Activated effector memory CD4-positive, alpha-beta T cell treated with anti-CD3 and anti-CD28 coated beads, Interleukin-2, amount 50 U/mL, for 16 hours (primary cell): ENCODE measurements around the gene DND1.
"Not testable (repeated sequence)": the region's sequence is repeated elsewhere in the genome, so short reads cannot be mapped to it uniquely, and the experiment has no call there.

Experiments
- DNase-seq: peaks from one replicate; pipeline ENCODE4 v3.0.0-alpha.2; 2020

DND1 gene

GRCh38 chr5:140671472-140672125 lies 1.8 kb downstream of the DND1 start:
- DNase-seq = peak; percentile 58

GRCh38 chr5:140671035-140671434 lies 2.3 kb downstream of the DND1 start:
- DNase-seq = peak; percentile 19

DNA sequence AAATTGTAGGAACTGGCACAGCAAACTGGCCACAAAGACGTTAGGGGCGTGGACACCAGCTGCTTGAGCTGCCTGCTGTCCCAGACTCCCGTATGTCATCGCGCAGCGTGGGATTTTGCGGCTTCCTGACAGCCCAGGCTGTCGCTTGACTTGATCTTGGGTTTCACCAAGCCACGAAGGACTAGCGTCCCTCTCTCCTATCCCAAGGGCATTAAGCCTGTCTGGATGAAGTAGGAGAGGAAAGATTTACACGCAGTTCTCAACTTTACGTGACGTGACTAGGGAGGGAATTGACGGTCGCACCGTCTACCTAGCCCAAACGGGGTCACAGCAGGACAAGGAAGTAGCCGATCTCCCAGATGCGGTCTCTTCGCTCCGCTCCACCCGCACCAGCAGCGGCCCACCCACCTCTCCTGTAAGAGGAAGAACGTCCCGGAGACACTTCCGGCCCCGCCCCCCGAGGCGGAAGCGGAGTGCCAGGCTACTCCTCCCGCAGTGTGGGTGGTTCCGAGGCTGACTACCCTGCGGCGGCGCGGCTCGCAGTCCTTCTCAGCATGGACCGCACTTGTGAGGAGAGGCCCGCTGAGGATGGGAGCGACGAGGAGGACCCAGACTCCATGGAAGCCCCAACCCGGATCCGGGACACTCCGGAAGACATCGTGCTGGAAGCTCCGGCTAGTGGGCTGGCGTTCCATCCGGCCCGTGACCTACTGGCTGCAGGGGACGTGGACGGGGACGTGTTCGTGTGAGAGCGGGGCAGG lies 8.8 kb downstream of the DND1 start, which contains the start of gene WDR55:
Gene WDR55, plus strand, starts transcription at position 546 of the 761 bp plus-strand sequence. Its CDS starts 9 bp downstream, at position 555.
- peak; percentile 99 for DNase-seq

DNA sequence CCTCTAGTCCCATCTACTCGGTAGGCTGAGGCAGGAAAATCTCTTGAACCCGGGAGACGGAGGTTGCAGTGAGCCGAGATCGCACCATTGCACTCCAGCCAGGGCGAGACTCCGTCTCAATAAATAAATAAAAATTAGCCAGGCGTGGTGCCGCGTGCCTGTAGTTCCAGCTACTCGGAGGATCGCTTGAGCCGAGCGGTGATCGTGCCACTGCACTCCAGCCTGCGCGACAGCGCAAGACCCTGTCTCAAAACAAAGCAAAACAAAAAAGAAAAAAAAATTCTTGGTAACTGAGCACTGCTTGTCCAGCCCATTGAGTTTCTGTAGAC lies 9.4 kb downstream of the DND1 start:
- no peak for DNase-seq

- DNase-seq = peak; percentile 54
These were observed 13.0 kb downstream of the DND1 start for GRCh38 chr5:140660371-140660770.

- DNase-seq = no peak
These were observed 14.5 kb downstream of the DND1 start for GRCh38 chr5:140658870-140659269.

DNA sequence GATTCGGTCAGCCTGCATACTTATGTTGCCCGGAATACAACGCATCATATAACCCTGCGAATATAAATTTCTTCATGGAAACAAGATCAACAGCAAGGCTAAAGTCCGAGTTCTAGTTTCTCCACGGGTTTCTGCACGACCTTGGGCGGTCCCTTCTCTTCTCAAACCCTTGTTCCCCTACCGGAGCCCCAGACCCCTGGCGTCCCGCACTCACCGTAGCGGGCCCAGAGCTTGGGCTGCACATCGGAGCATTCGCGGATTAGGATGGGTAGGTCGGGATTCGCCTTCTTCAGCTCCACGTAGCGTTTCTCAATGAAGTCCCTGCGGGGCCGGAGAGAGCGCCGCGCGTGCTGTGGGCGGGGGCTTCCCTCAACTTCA lies 26.3 kb downstream of the DND1 start:
- DNase-seq = no peak

GRCh38 chr5:140642718-140643117 lies 30.7 kb downstream of the DND1 start:
- no peak for DNase-seq

GRCh38 chr5:140641716-140642115 lies 31.7 kb downstream of the DND1 start:
- DNase-seq = no peak

DNA sequence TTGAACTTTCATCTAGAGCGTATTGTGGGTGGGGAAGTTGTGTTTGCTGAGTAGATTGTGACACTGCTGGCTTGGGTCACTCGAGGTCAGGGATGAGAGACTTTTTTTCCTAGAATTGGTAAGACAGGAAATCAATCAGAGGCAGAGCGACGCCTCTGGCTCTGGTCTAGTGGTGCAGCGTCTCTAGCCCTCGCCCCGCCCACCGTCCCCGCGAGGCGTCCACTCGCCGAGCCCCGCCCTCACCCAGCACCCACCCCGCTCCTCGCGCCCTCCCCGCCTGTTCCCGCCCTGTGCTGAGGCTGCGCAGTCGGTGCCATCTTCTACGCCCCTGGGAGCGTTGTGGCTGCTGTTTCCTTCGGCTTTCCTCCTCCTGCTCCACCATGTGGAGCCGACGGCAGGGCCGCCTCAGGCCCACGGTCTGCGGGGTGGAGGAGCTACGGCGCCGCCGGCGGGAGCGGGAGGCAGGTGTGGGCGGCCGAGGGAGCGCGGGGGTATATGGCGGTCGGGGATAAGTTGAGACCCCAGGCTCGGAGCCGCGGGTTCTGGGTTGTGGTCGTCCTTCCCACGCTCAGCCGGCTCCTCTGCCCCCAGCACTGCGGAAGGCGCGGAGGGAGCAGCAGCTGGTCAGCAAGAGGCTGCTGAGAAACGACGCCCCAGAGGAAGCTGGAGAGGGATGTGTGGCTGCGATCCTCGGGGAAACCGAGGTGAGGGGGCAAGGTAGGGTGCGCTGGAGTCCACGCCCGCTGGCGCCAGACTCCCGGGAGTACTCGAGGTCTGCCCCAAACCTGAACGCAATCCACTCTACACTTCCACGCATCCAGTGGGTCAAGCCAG lies 34.0 kb downstream of the DND1 start, which contains the start of gene TMCO6:
Gene TMCO6, plus strand, starts transcription at position 304 of the 834 bp plus-strand sequence. Its CDS starts 77 bp downstream, at position 381.
- peak; percentile 99 for DNase-seq

GRCh38 chr5:140638898-140639147 lies 34.6 kb downstream of the DND1 start:
- DNase-seq = not testable (repeated sequence)

DNA sequence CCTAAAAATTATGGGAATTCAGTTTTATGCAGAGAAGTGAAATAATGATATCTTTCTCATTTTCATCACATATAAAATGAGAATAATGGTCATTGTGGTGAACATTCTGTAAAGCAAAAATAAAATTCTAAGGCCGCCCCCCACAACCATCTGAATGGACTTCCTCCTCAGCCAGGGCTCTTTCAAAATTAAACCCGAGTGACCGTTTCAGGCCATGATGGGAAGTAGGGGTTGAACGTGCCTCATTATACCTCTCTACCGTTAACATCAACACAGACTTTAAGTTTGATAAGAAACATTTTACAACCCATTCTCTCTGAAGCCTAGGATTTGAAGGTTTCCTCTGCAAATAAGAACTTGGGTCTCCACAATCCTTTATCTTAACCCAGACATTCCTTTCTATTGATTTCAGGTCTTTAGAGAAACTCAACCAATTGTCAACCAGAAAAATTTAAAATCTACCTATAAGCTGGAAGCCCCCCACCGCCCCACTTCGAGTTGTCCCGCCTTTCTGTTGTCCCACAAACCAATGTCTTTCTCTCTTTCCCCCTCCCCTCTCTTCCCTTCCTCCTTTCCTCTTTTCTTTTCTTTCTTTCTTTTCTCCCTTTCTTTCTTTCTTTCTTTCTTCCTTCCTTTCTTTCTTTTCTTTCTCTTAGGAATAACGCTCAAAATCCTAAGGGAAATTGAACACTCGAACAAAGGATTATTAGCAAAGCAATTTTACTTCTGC lies 35.8 kb downstream of the DND1 start:
- DNase-seq = no peak

DNA sequence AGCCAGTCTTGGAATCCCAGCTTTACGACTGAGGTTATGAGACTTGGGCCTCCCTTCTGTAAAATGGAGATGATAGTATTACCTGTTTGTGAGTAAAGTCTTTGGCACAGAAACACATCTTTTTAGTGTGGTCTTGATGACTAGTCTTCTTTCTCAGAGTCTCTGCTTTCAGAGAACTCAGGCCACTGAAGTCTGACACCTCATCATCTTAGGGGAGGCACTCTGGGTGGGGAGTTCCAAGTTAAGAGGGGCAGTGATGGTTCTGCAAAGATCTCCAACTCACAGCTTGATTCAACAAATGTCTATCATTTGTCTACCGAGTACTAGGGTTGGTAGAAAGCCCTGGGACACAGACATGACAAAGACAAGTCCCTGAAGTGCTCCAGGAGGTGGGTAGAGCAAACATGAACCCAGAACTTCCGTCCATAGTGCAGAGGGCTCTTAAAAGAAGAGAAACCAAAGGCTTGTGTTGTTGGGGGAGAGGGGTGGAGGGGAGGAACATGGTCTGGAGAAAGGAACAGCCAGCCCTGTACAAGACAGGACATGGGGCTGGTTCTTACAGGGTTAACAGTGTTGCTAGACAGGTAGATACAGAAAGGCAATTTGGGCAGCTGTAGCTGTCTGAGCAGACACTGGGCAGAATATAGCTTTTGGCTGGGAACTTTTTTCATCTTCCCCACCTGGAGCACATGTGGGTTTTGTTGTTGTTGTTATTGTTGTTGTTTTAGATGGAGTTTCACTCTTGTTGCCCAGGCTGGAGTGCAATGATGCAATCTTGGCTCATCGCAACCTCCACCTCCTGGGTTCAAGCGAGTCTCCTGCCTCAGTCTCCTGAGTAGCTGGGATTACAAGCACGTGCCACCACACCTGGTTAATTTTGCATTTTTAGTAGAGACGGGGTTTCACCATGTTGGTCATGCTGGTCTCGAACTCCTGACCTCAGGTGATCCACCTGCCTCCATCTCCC lies 37.8 kb downstream of the DND1 start:
- DNase-seq = no peak

DNA sequence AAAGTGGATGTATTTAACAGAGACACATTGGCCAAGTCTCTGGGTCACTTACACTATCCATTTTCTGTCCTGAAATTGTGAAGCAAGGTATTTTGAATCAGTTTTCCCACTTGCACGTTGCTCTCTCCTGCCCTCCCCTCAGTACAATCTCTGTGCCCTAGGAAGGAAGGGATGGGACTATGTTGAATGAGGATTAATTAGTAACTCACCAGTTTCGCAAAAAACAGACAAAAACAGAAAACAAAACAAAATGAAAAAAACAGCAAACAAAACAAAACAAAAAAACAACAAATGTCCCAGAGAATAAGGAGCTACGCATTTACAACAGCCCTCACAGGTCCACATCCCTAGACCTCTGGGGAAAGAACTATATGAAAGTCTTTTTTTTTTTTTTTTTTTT lies 39.3 kb downstream of the DND1 start:
- no peak for DNase-seq

GRCh38 chr5:140633501-140633900 lies 39.9 kb downstream of the DND1 start:
- no peak for DNase-seq

DNA sequence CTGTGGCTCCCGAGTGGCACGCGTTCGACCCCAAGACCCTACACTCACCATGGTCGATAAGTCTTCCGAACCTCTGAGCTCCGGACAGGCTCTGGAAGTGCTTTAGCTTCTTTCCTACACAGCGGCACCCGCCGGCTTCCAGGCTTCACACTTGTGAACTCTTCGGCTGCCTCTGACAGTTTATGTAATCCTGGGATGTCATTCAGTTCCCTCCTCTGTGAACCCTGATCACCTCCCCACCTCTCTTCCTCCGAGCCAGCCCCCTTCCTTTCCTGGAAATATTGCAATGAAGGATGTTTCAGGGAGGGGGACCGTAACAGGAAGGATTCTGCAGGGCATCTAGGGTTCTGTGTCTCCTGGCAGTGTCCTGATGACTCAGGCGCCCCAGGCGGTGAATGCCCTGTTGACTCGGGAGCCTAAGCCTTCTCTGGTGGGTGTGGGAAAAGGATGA lies 40.3 kb downstream of the DND1 start, which contains the start of gene CD14:
Gene CD14, minus strand, starts transcription at position 155 of the 451 bp plus-strand sequence. Its CDS starts 104 bp downstream, at position 51.
- DNase-seq = no peak

DNA sequence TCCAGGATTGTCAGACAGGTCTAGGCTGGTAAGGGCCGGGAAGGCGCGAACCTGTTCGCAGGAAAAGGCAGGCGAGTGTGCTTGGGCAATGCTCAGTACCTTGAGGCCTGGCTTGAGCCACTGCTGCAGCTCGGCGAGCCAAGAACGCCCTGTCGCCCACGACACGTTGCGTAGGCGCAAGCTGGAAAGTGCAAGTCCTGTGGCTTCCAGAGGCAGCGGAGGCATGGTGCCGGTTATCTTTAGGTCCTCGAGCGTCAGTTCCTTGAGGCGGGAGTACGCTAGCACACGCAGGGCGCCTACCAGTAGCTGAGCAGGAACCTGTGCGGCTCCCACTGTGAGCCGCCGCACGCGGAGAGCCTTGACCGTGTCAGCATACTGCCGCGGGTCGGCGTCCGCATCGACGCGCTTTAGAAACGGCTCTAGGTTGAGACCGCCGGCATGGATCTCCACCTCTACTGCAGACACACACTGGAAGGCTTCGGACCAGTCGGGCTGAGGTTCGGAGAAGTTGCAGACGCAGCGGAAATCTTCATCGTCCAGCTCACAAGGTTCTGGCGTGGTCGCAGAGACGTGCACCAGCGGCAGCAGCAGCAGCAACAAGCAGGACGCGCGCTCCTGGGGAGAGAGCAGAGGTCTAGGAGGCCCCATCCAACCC lies 40.9 kb downstream of the DND1 start:
- peak; percentile 80 for DNase-seq

GRCh38 chr5:140631831-140632365 lies 41.5 kb downstream of the DND1 start:
- no peak for DNase-seq

- DNase-seq = no peak
These were observed 42.3 kb downstream of the DND1 start for GRCh38 chr5:140631036-140631417.

- no peak for DNase-seq
These were observed 42.9 kb downstream of the DND1 start for GRCh38 chr5:140630292-140631035.
